ENCODE measurements around the gene CDH8.

DNA sequence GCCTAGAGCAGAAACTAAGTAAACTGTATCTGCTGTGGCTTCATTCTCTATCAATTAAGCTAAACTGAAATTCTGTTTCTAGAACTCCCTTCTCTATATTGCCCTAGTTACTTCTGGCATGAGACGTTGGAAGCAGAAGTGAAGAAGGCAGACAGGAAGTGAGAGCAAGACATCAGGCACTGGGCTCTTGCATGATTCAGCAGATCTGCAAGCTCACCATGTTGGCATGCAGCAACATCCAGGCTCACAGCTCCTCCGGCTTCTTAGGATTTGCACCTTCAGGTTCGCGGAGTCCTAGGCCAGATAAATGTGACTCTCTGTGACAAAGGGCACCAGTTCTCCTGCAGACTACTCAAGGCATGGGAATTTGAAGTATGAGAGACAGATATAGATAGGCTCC lies 148.3 kb downstream of the CDH8 start:
- TF ChIP-seq, protein P1, sequence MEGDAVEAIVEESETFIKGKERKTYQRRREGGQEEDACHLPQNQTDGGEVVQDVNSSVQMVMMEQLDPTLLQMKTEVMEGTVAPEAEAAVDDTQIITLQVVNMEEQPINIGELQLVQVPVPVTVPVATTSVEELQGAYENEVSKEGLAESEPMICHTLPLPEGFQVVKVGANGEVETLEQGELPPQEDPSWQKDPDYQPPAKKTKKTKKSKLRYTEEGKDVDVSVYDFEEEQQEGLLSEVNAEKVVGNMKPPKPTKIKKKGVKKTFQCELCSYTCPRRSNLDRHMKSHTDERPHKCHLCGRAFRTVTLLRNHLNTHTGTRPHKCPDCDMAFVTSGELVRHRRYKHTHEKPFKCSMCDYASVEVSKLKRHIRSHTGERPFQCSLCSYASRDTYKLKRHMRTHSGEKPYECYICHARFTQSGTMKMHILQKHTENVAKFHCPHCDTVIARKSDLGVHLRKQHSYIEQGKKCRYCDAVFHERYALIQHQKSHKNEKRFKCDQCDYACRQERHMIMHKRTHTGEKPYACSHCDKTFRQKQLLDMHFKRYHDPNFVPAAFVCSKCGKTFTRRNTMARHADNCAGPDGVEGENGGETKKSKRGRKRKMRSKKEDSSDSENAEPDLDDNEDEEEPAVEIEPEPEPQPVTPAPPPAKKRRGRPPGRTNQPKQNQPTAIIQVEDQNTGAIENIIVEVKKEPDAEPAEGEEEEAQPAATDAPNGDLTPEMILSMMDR (IDR thresholded peaks at IDR 0.05; ENCODE audit: low read length), result no peak
- TF ChIP-seq EZH2 (optimal IDR thresholded peaks at IDR 0.05; ENCODE audit: low read depth, low read length), result no peak
